ENCODE measurements around the gene ZNF410. TPM values are rescaled to one million over a fixed set of nuclear protein-coding genes. Genes with fewer than 3 reads are reported as not detected.

Gene ZNF410
- total and polyA plus RNA-seq, 2 donors (not counting 3 experiments of a cell fraction or from before 2014, with no cell fraction given) = 21.8 to 45.0 TPM

GRCh38 chr14:73862480-73862879, 24.2 kb upstream of the ZNF410 start:
- no peaks in the 10 kb centered on the region for H3K27me3 ChIP-seq (ENCODE audit: control insufficient read depth in 2 of 2, insufficient read depth in 2 of 2, low read length in 2 of 2)
- no peak overlapping the region for H3K4me2 ChIP-seq (ENCODE audit: insufficient read depth, low read length)
- intact Hi-C loops (cut with micrococcal nuclease) = loop anchor here (10.0 kb wide), 1 partner anchor 358 kb away; no protein-coding TSS in a partner anchor
- no TSS peak for BruUV-seq (replicated peaks)
- no peak for FAIRE-seq
- dilution Hi-C loops (cut with MboI; ENCODE audit: extremely low pct_ligation_motif_present, low sequenced_read_pairs) = no loop called here
- no peak overlapping the region for H3K27ac ChIP-seq (ENCODE audit: insufficient read depth, low read depth, low read length)
- TF ChIP-seq POLR2A (IDR thresholded peaks at IDR 0.05; ENCODE audit: low read depth, low read length) (no peak), CTCF (IDR thresholded peaks at IDR 0.05; ENCODE audit: extremely low read depth in 1 of 2, insufficient read depth in 1 of 2, low read depth in 1 of 2, low read length in 2 of 2) (no peak), POLR2AphosphoS5 (IDR thresholded peaks at IDR 0.05; ENCODE audit: insufficient read depth, low read depth, low read length) (no peak), EZH2 (IDR thresholded peaks at IDR 0.05; ENCODE audit: borderline replicate concordance, low read depth, low read length, severe bottlenecking) (no peak), JUN (IDR thresholded peaks at IDR 0.05; ENCODE audit: borderline replicate concordance, insufficient read depth, insufficient read length, low read depth) (no peak)
- H3K36me3 ChIP-seq (ENCODE audit: control insufficient read depth in 2 of 2, extremely low read depth in 1 of 2, insufficient read depth in 2 of 2, low read length in 2 of 2) = no peaks in the 10 kb centered on the region
- POLR2A ChIA-PET = no interaction called here
- no peak for DNase-seq (ENCODE audit: low read depth, low spot score)
- no peak overlapping the region for H3K4me3 ChIP-seq (replicated peaks in 1 of 3; ENCODE audit: insufficient read depth in 1 of 3, low read depth in 1 of 3, low read length in 3 of 3)
- no peaks in the 10 kb centered on the region for H3K9me3 ChIP-seq (replicated peaks; ENCODE audit: control insufficient read depth, insufficient read depth, low read length)
- no peak overlapping the region for H3K9ac ChIP-seq (replicated peaks; ENCODE audit: extremely low read depth, insufficient read depth, low read length)
- no peaks in the 10 kb centered on the region for H3K9me1 ChIP-seq (replicated peaks; ENCODE audit: control insufficient read depth, extremely low read depth, insufficient read depth, low read length)
- H2AFZ ChIP-seq (ENCODE audit: low read depth, low read length) = no peak overlapping the region
- H4K20me1 ChIP-seq (replicated peaks; ENCODE audit: control insufficient read depth, extremely low read depth, insufficient read depth, low read length) = no peaks in the 10 kb centered on the region
- H3K4me1 ChIP-seq (ENCODE audit: control insufficient read depth, extremely low read depth, insufficient read depth, low read length) = no peaks in the 10 kb centered on the region
- H3K79me2 ChIP-seq (ENCODE audit: control insufficient read depth, insufficient read depth, low read length) = no peaks in the 10 kb centered on the region
- CTCF ChIA-PET = no interaction called here

GRCh38 chr14:73863209-73863608, 23.4 kb upstream of the ZNF410 start:
- intact Hi-C loops (cut with micrococcal nuclease) = loop anchor here (10.0 kb wide), 1 partner anchor 358 kb away; no protein-coding TSS in a partner anchor

More at GRCh38 chr14:73863209-73863608, 23.4 kb upstream of the ZNF410 start:
- Histone ChIP-seq H4K20me1 (replicated peaks; ENCODE audit: control insufficient read depth, extremely low read depth, insufficient read depth, low read length) (no peaks in the 10 kb centered on the region), H3K9me1 (replicated peaks; ENCODE audit: control insufficient read depth, extremely low read depth, insufficient read depth, low read length) (no peaks in the 10 kb centered on the region), H3K4me1 (ENCODE audit: control insufficient read depth, extremely low read depth, insufficient read depth, low read length) (no peaks in the 10 kb centered on the region), H3K9ac (replicated peaks; ENCODE audit: extremely low read depth, insufficient read depth, low read length) (no peak overlapping the region), H3K27me3 (ENCODE audit: control insufficient read depth in 2 of 2, insufficient read depth in 2 of 2, low read length in 2 of 2) (no peaks in the 10 kb centered on the region), H3K79me2 (ENCODE audit: control insufficient read depth, insufficient read depth, low read length) (no peaks in the 10 kb centered on the region), H3K9me3 (replicated peaks; ENCODE audit: control insufficient read depth, insufficient read depth, low read length) (no peaks in the 10 kb centered on the region), H3K27ac (ENCODE audit: insufficient read depth, low read depth, low read length) (no peak overlapping the region), H3K4me2 (ENCODE audit: insufficient read depth, low read length) (no peak overlapping the region), H2AFZ (ENCODE audit: low read depth, low read length) (no peak overlapping the region), H3K4me3 (replicated peaks in 1 of 3; ENCODE audit: insufficient read depth in 1 of 3, low read depth in 1 of 3, low read length in 3 of 3) (no peak overlapping the region), H3K36me3 (ENCODE audit: control insufficient read depth in 2 of 2, extremely low read depth in 1 of 2, insufficient read depth in 2 of 2, low read length in 2 of 2) (no peaks in the 10 kb centered on the region)
- no TSS peak for BruUV-seq (replicated peaks)
- ChIA-PET POLR2A (no interaction called here), CTCF (no interaction called here)
- DNase-seq (ENCODE audit: low read depth, low spot score) (no peak), FAIRE-seq (no peak)
- TF ChIP-seq POLR2AphosphoS5 (IDR thresholded peaks at IDR 0.05; ENCODE audit: insufficient read depth, low read depth, low read length) (no peak), MYC (IDR thresholded peaks at IDR 0.05; ENCODE audit: low read depth, low read length) (no peak), POLR2A (IDR thresholded peaks at IDR 0.05; ENCODE audit: low read depth, low read length) (no peak), CTCF (IDR thresholded peaks at IDR 0.05; ENCODE audit: extremely low read depth in 1 of 2, insufficient read depth in 1 of 2, low read depth in 1 of 2, low read length in 2 of 2) (no peak), EZH2 (IDR thresholded peaks at IDR 0.05; ENCODE audit: borderline replicate concordance, low read depth, low read length, severe bottlenecking) (no peak), JUN (IDR thresholded peaks at IDR 0.05; ENCODE audit: borderline replicate concordance, insufficient read depth, insufficient read length, low read depth) (no peak)
- dilution Hi-C loops (cut with MboI; ENCODE audit: extremely low pct_ligation_motif_present, low sequenced_read_pairs) = no loop called here

Measured in endothelial cell of umbilical vein (primary cell).